ENCODE measurements around the gene HES4.
"Not testable (repeated sequence)": the region's sequence is repeated elsewhere in the genome, so short reads cannot be mapped to it uniquely, and the experiment has no call there.

The HES4 gene

GRCh38 chr1:996851-997712 lies 2.8 kb downstream of the HES4 start:
- no peak for DNase-seq

- no peak for DNase-seq
Measured at GRCh38 chr1:995665-996633, 3.9 kb downstream of the HES4 start.

GRCh38 chr1:994546-994945 lies 5.4 kb downstream of the HES4 start:
- DNase-seq, result not testable (repeated sequence)

GRCh38 chr1:993379-993995 lies 6.4 kb downstream of the HES4 start:
- DNase-seq, result no peak

GRCh38 chr1:992362-992761 lies 7.5 kb downstream of the HES4 start:
- no peak for DNase-seq

- DNase-seq, result no peak
Measured at GRCh38 chr1:991895-992294, 8.0 kb downstream of the HES4 start.

GRCh38 chr1:991275-991674 lies 8.6 kb downstream of the HES4 start:
- not testable (repeated sequence) for DNase-seq

GRCh38 chr1:988061-988460 lies 11.8 kb downstream of the HES4 start:
- DNase-seq, result not testable (repeated sequence)

- DNase-seq, result no peak
Measured at GRCh38 chr1:985126-985525, 14.8 kb downstream of the HES4 start.

- DNase-seq, result no peak
Measured at GRCh38 chr1:984476-984814, 15.5 kb downstream of the HES4 start.

GRCh38 chr1:983798-984475 lies 16.0 kb downstream of the HES4 start:
- peak; percentile 58 for DNase-seq

- DNase-seq, result no peak
Measured at GRCh38 chr1:982765-983436, 17.0 kb downstream of the HES4 start.

GRCh38 chr1:981955-982558 lies 17.8 kb downstream of the HES4 start, which contains the start of gene PERM1:
Gene PERM1, minus strand, starts transcription at chr1:982093. Its CDS starts 1,064 bp downstream, at chr1:981029.
- no peak for DNase-seq

- DNase-seq, result no peak
Measured at GRCh38 chr1:981491-981954, 18.4 kb downstream of the HES4 start.

- no peak for DNase-seq
Measured at GRCh38 chr1:980602-981395, 19.1 kb downstream of the HES4 start.

- DNase-seq, result no peak
Measured at GRCh38 chr1:980137-980571, 19.7 kb downstream of the HES4 start.

GRCh38 chr1:979744-980072 lies 20.2 kb downstream of the HES4 start:
- no peak for DNase-seq

GRCh38 chr1:978835-979743 lies 20.8 kb downstream of the HES4 start:
- DNase-seq, result no peak

- DNase-seq, result no peak
Measured at GRCh38 chr1:978069-978834, 21.6 kb downstream of the HES4 start.
